ENCODE results near the gene SPECC1L. TPM values are rescaled to one million over a fixed set of nuclear protein-coding genes. Genes with fewer than 3 reads are reported as not detected.

SPECC1L gene
- total RNA-seq, 2 donors from 2014 or later, result 23.1 to 26.0 TPM

DNA sequence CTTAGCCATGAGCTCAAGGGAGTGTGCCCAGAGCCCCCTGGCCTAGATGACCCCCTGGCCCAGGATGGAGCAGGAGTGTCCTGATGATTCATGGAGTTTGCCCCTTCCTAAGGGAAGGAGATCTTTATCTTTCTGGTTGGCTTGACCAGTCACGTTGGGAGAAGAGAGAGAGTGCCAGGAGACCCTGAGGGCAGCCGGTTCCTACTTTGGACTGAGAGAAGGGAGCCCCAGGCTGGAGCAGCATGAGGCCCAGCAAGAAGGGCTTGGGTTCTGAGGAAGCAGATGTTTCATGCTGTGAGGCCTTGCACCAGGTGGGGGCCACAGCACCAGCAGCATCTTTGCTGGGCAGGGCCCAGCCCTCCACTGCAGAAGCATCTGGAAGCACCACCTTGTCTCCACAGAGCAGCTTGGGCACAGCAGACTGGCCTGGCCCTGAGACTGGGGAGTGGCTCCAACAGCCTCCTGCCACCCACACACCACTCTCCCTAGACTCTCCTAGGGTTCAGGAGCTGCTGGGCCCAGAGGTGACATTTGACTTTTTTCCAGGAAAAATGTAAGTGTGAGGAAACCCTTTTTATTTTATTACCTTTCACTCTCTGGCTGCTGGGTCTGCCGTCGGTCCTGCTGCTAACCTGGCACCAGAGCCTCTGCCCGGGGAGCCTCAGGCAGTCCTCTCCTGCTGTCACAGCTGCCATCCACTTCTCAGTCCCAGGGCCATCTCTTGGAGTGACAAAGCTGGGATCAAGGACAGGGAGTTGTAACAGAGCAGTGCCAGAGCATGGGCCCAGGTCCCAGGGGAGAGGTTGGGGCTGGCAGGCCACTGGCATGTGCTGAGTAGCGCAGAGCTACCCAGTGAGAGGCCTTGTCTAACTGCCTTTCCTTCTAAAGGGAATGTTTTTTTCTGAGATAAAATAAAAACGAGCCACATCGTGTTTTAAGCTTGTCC lies 171.0 kb downstream of the SPECC1L start:
- H3K9me3 ChIP-seq, result no peaks in the 10 kb centered on the region
- WGBS, 2 donors, result 74 to 80% methylated on average over 8 of the region's 8 CpGs
- intact Hi-C loops (cut with DNase I), result no loop called here
- H3K4me1 ChIP-seq, result no peaks in the 10 kb centered on the region
- no peak overlapping the region for H3K27ac ChIP-seq
- H3K36me3 ChIP-seq (replicated peaks in 1 of 2; ENCODE audit: insufficient read depth in 1 of 2, low read depth in 2 of 2), result no peaks in the 10 kb centered on the region
- DNase-seq (no peak), ATAC-seq (no peak)
- TF ChIP-seq, protein P1, sequence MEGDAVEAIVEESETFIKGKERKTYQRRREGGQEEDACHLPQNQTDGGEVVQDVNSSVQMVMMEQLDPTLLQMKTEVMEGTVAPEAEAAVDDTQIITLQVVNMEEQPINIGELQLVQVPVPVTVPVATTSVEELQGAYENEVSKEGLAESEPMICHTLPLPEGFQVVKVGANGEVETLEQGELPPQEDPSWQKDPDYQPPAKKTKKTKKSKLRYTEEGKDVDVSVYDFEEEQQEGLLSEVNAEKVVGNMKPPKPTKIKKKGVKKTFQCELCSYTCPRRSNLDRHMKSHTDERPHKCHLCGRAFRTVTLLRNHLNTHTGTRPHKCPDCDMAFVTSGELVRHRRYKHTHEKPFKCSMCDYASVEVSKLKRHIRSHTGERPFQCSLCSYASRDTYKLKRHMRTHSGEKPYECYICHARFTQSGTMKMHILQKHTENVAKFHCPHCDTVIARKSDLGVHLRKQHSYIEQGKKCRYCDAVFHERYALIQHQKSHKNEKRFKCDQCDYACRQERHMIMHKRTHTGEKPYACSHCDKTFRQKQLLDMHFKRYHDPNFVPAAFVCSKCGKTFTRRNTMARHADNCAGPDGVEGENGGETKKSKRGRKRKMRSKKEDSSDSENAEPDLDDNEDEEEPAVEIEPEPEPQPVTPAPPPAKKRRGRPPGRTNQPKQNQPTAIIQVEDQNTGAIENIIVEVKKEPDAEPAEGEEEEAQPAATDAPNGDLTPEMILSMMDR (IDR thresholded peaks at IDR 0.05), result no peak
- TF ChIP-seq POLR2A (IDR thresholded peaks at IDR 0.05), result no peak
- H3K27me3 ChIP-seq, result no peaks in the 10 kb centered on the region
- no peak overlapping the region for H3K4me3 ChIP-seq

DNA sequence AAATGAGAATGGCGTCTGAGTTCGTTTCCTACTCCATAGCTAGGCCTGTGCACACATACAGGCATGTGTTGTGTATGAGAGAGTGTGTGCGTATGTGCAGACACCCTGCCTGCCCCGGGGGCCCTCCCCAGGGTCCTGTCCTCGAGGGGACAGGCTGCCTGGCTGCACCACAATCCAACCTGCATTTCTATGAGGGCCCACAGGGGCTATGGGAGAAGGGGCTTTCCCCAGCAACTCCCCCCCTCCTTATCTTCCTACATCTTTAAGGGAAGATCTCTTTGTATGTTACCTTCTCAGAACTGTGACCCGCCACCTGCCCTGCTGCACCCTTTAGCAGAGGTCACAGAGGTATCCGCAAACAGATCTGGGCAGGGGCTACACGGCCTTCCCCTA lies 171.7 kb downstream of the SPECC1L start:
- H3K27me3 ChIP-seq, result no peaks in the 10 kb centered on the region
- H3K27ac ChIP-seq, result no peak overlapping the region
- no peaks in the 10 kb centered on the region for H3K36me3 ChIP-seq (replicated peaks in 1 of 2; ENCODE audit: insufficient read depth in 1 of 2, low read depth in 2 of 2)
- H3K4me3 ChIP-seq, result no peak overlapping the region
- intact Hi-C loops (cut with DNase I), result no loop called here
- no peaks in the 10 kb centered on the region for H3K4me1 ChIP-seq
- TF ChIP-seq, protein P1 (IDR thresholded peaks at IDR 0.05), result no peak
- TF ChIP-seq POLR2A (IDR thresholded peaks at IDR 0.05), result no peak
- WGBS, 2 donors, result 81 to 84% methylated on average over 8 of the region's 8 CpGs
- H3K9me3 ChIP-seq, result no peaks in the 10 kb centered on the region
- DNase-seq (no peak), ATAC-seq (no peak)

DNA sequence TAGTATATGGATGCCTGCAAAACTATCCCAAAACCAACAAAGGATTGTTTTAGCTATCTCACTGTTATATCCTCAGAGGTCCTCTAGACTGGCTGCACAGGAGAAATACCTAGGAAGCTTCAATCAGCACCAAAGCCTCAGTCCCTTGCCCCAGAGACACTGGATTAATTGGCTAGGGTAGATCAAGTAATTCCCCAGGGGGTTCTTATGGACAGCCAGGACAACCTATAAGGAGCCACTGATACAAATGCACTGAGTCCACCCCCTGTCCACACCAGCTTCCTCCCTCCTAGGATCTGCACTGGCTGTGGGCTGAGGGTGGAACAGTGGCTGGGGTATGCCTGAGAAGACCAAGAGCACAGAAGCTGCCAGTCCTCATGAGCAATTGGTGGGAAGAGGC lies 173.0 kb downstream of the SPECC1L start:
- no peak for ATAC-seq

DNA sequence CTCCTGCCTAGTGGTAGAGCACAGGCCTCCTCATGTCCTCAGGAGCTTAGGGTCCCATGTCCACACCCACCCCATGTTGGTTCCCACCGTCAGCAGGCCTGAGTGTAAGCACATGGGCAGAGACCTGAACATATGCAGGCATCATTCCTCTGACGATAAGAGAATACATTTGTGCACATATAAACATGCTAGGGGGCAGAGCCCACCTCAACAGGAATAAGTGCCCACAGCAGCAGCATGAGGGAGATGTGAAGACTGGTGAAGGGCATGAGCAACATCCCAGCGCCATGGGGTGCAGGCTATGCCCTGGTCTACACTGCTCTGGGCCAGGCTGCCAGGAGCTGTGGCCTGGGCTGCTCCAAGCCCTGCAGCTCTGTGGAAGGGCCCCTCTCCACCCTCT lies 173.6 kb downstream of the SPECC1L start:
- H3K4me3 ChIP-seq, result no peak overlapping the region
- intact Hi-C loops (cut with DNase I), result no loop called here
- H3K27ac ChIP-seq, result no peak overlapping the region
- 71 to 91% methylated on average over 2 to 3 of the region's 3 CpGs for WGBS, 2 donors
- DNase-seq (no peak), ATAC-seq (no peak)
- H3K27me3 ChIP-seq, result no peaks in the 10 kb centered on the region
- no peak for TF ChIP-seq POLR2A (IDR thresholded peaks at IDR 0.05)
- TF ChIP-seq, protein P1 (IDR thresholded peaks at IDR 0.05), result no peak
- no peaks in the 10 kb centered on the region for H3K9me3 ChIP-seq
- no peaks in the 10 kb centered on the region for H3K4me1 ChIP-seq
- no peaks in the 10 kb centered on the region for H3K36me3 ChIP-seq (replicated peaks in 1 of 2; ENCODE audit: insufficient read depth in 1 of 2, low read depth in 2 of 2)

More for the DNA sequence above, 173.0 kb downstream of the SPECC1L start:
- no peaks in the 10 kb centered on the region for H3K4me1 ChIP-seq
- intact Hi-C loops (cut with DNase I), result no loop called here
- H3K9me3 ChIP-seq, result no peaks in the 10 kb centered on the region
- DNase-seq, result no peak
- no peaks in the 10 kb centered on the region for H3K36me3 ChIP-seq (replicated peaks in 1 of 2; ENCODE audit: insufficient read depth in 1 of 2, low read depth in 2 of 2)
- TF ChIP-seq, protein P1 (IDR thresholded peaks at IDR 0.05), result no peak
- TF ChIP-seq POLR2A (IDR thresholded peaks at IDR 0.05), result no peak
- no peak overlapping the region for H3K4me3 ChIP-seq
- no peaks in the 10 kb centered on the region for H3K27me3 ChIP-seq
- no peak overlapping the region for H3K27ac ChIP-seq

Measured in body of pancreas (tissue), 4 donors.